Type B pancreatic cell (in vitro differentiated cells): Measurements from ENCODE around the gene ABHD16B. TPM values are rescaled to one million over a fixed set of nuclear protein-coding genes. Genes with fewer than 3 reads are reported as not detected.
"Not testable (repeated sequence)": the region's sequence is repeated elsewhere in the genome, so short reads cannot be mapped to it uniquely, and the experiment has no call there.

Experiments
- DNase-seq: peaks from one replicate; pipeline ENCODE4 v3.0.0; 2021; ENCODE audit warnings: mixed read lengths; ENCODE audit not compliant: unreplicated experiment; ENCODE audit errors: extremely low spot score
- H3K27ac Mint-ChIP-seq: 2 replicates; pipeline ENCODE4 v1.8.0; 2021; ENCODE audit warnings: mild to moderate bottlenecking, mixed read lengths
- H3K27me3 Mint-ChIP-seq: 2 replicates; pipeline ENCODE4 v1.8.0; 2021; ENCODE audit warnings: mixed read lengths
- H3K36me3 Mint-ChIP-seq: 2 replicates; pipeline ENCODE4 v1.8.0; 2021; ENCODE audit warnings: mixed read lengths
- H3K4me1 Mint-ChIP-seq: one replicate; pipeline ENCODE4 v1.8.0; 2021; ENCODE audit warnings: mixed read lengths; ENCODE audit not compliant: unreplicated experiment
- H3K4me3 Mint-ChIP-seq: 2 replicates; pipeline ENCODE4 v1.8.0; 2021; ENCODE audit warnings: mild to moderate bottlenecking, mixed read lengths
- H3K9me3 Mint-ChIP-seq: 2 replicates; pipeline ENCODE4 v1.8.0; 2021; ENCODE audit warnings: mixed read lengths
- CTCF ChIP-seq: fragments of 200-600 bp; sonication (generic); conservative IDR thresholded peaks from 2 replicates; pipeline ENCODE4 v1.5.0; 2021; ENCODE audit warnings: antibody characterized with exemption, mild to moderate bottlenecking
- total RNA-seq: library from RNA; stranded (reverse); gene quantifications from 2 replicates; pipeline ENCODE4 v1.2.1, GENCODE V29; 2021; ENCODE audit warnings: low replicate concordance

The ABHD16B gene
- total RNA-seq, 1 donor from 2014 or later, result not detected

- no peak for DNase-seq
- no peak overlapping the region for H3K27ac Mint-ChIP-seq
- H3K9me3 Mint-ChIP-seq, result no peaks in the 10 kb centered on the region
- no peak for TF ChIP-seq CTCF
- H3K36me3 Mint-ChIP-seq, result peaks cover 12% of the 10 kb centered on the region
- no peaks in the 10 kb centered on the region for H3K27me3 Mint-ChIP-seq
- H3K4me1 Mint-ChIP-seq, result no peaks in the 10 kb centered on the region
- H3K4me3 Mint-ChIP-seq, result no peak overlapping the region
These were observed 15.3 kb downstream of the ABHD16B start for GRCh38 chr20:63876489-63877036.

- no peaks in the 10 kb centered on the region for H3K9me3 Mint-ChIP-seq
- no peaks in the 10 kb centered on the region for H3K27me3 Mint-ChIP-seq
- no peaks in the 10 kb centered on the region for H3K4me1 Mint-ChIP-seq
- peaks cover 12% of the 10 kb centered on the region for H3K36me3 Mint-ChIP-seq
- TF ChIP-seq CTCF, result no peak
- H3K27ac Mint-ChIP-seq, result no peak overlapping the region
- no peak overlapping the region for H3K4me3 Mint-ChIP-seq
- DNase-seq, result no peak
These were observed 16.6 kb downstream of the ABHD16B start for GRCh38 chr20:63877755-63878470.

- H3K4me1 Mint-ChIP-seq, result no peaks in the 10 kb centered on the region
- no peak overlapping the region for H3K27ac Mint-ChIP-seq
- H3K27me3 Mint-ChIP-seq, result no peaks in the 10 kb centered on the region
- H3K4me3 Mint-ChIP-seq, result no peak overlapping the region
- peaks cover 12% of the 10 kb centered on the region for H3K36me3 Mint-ChIP-seq
- no peak for TF ChIP-seq CTCF
- DNase-seq, result no peak
- H3K9me3 Mint-ChIP-seq, result no peaks in the 10 kb centered on the region
These were observed 17.8 kb downstream of the ABHD16B start for GRCh38 chr20:63878899-63879663.

GRCh38 chr20:63880901-63881300, 19.6 kb downstream of the ABHD16B start:
- DNase-seq, H3K4me1 Mint-ChIP-seq, H3K9me3 Mint-ChIP-seq, H3K27me3 Mint-ChIP-seq, H3K36me3 Mint-ChIP-seq, H3K27ac Mint-ChIP-seq, H3K4me3 Mint-ChIP-seq: not testable (repeated sequence)

GRCh38 chr20:63881451-63882226, 20.3 kb downstream of the ABHD16B start:
- no peak for DNase-seq
- Mint-ChIP-seq H3K36me3 (no peaks in the 10 kb centered on the region), H3K4me1 (no peaks in the 10 kb centered on the region), H3K9me3 (no peaks in the 10 kb centered on the region), H3K27me3 (no peaks in the 10 kb centered on the region), H3K4me3 (no peak overlapping the region), H3K27ac (no peak overlapping the region)
- TF ChIP-seq CTCF, result no peak
